Neural progenitor cell (in vitro differentiated cells): ENCODE measurements around the gene IMMP1L. TPM values are rescaled to one million over a fixed set of nuclear protein-coding genes. Genes with fewer than 3 reads are reported as not detected.
"Not testable (repeated sequence)": the region's sequence is repeated elsewhere in the genome, so short reads cannot be mapped to it uniquely, and the experiment has no call there.

Source experiments
- DNase-seq: peaks from one replicate; pipeline ENCODE4 v3.0.0-alpha.2; 2016; ENCODE audit warnings: low spot score
- H2AFZ ChIP-seq: fragments of 200-600 bp; sonication (generic); replicated peaks from 2 replicates; pipeline ENCODE4 v1.6.1; 2016; ENCODE audit warnings: antibody characterized with exemption
- H3F3A ChIP-seq: fragments of 200-600 bp; sonication (generic); 2 replicates; pipeline ENCODE4 v1.6.1; 2016; ENCODE audit warnings: antibody characterized with exemption, low read depth
- H3K27ac ChIP-seq: fragments of 200-600 bp; sonication (generic); 2 replicates; pipeline ENCODE4 v1.5.1; 2016; ENCODE audit warnings: mild to moderate bottlenecking
- H3K27me3 ChIP-seq: fragments of 200-600 bp; sonication (generic); 2 replicates; pipeline ENCODE4 v1.6.1; 2016; ENCODE audit warnings: mild to moderate bottlenecking, moderate library complexity
- H3K36me3 ChIP-seq: fragments of 200-600 bp; sonication (generic); 2 replicates; pipeline ENCODE4 v1.5.1; 2016
- H3K4me1 ChIP-seq: fragments of 200-600 bp; sonication (generic); 2 replicates; pipeline ENCODE4 v1.6.1; 2016; ENCODE audit warnings: mixed run types
- H3K4me2 ChIP-seq: fragments of 200-600 bp; sonication (generic); 2 replicates; pipeline ENCODE4 v1.6.1; 2016
- H3K4me3 ChIP-seq: fragments of 200-600 bp; sonication (generic); 2 replicates; pipeline ENCODE4 v1.5.1; 2016
- H3K79me2 ChIP-seq: fragments of 200-600 bp; sonication (generic); 2 replicates; pipeline ENCODE4 v1.6.1; 2016; ENCODE audit warnings: low read depth
- H3K9ac ChIP-seq: fragments of 200-600 bp; sonication (generic); 2 replicates; pipeline ENCODE4 v1.6.1; 2016
- H3K9me3 ChIP-seq: fragments of 200-600 bp; sonication (generic); 2 replicates; pipeline ENCODE4 v1.5.1; 2016; ENCODE audit warnings: low read depth
- H4K20me1 ChIP-seq: fragments of 200-600 bp; sonication (generic); 2 replicates; pipeline ENCODE4 v1.6.1; 2016; ENCODE audit warnings: low read depth
- H3K27ac Mint-ChIP-seq: 3 replicates; pipeline ENCODE4 v1.8.0; 2021; ENCODE audit warnings: mixed read lengths
- H3K27me3 Mint-ChIP-seq: 2 replicates; pipeline ENCODE4 v1.8.0; 2022; ENCODE audit warnings: low read depth, mild to moderate bottlenecking, inconsistent platforms, moderate library complexity, mixed read lengths; ENCODE audit not compliant: insufficient read depth
- H3K36me3 Mint-ChIP-seq: 3 replicates; pipeline ENCODE4 v1.8.0; 2021; ENCODE audit warnings: mixed read lengths
- H3K4me1 Mint-ChIP-seq: 3 replicates; pipeline ENCODE4 v1.8.0; 2021; ENCODE audit warnings: mixed read lengths
- H3K4me3 Mint-ChIP-seq: 3 replicates; pipeline ENCODE4 v1.8.0; 2021; ENCODE audit warnings: mild to moderate bottlenecking, moderate library complexity, mixed read lengths
- H3K9me3 Mint-ChIP-seq: 3 replicates; pipeline ENCODE4 v1.8.0; 2020; ENCODE audit warnings: mixed read lengths
- CTCF ChIP-seq: fragments of 200-600 bp; sonication (generic); IDR thresholded peaks from 2 replicates; pipeline ENCODE4 v1.5.1; 2017; ENCODE audit warnings: antibody characterized with exemption, mild to moderate bottlenecking
- EZH2 ChIP-seq: fragments of 200-600 bp; sonication (generic); IDR thresholded peaks from 2 replicates; pipeline ENCODE4 v1.6.1; 2017; ENCODE audit warnings: antibody characterized with exemption, mild to moderate bottlenecking, moderate library complexity
- EZH2phosphoT487 ChIP-seq: fragments of 200-600 bp; sonication (generic); IDR thresholded peaks from 2 replicates; pipeline ENCODE4 v1.6.1; 2017; ENCODE audit warnings: antibody characterized with exemption
- total RNA-seq: library from RNA; depleted of rRNA; stranded (reverse); fragments of >200 nt; gene quantifications from 2 replicates; pipeline ENCODE4 v1.2.3, GENCODE V29; 2015; ENCODE audit warnings: low replicate concordance

IMMP1L gene
- total RNA-seq, 1 donor from 2014 or later: 122 TPM

GRCh38 chr11:31499576-31500178, 9.7 kb downstream of the IMMP1L start:
- Mint-ChIP-seq H3K36me3 (peaks cover 74% of the 10 kb centered on the region), H3K27ac (no peak overlapping the region), H3K9me3 (peaks cover 51% of the 10 kb centered on the region), H3K4me1 (no peaks in the 10 kb centered on the region), H3K4me3 (no peak overlapping the region), H3K27me3 (no peaks in the 10 kb centered on the region)
- no peak for TF ChIP-seq EZH2phosphoT487
- no peak for TF ChIP-seq EZH2
- TF ChIP-seq CTCF: no peak
- H3F3A ChIP-seq: peaks cover 3% of the 10 kb centered on the region
- no peaks in the 10 kb centered on the region for H3K9me3 ChIP-seq
- no peak overlapping the region for H2AFZ ChIP-seq
- H3K27ac ChIP-seq: no peak overlapping the region
- H4K20me1 ChIP-seq: no peaks in the 10 kb centered on the region
- H3K9ac ChIP-seq: no peak overlapping the region
- H3K27me3 ChIP-seq: no peaks in the 10 kb centered on the region
- H3K4me1 ChIP-seq: peaks cover 6% of the 10 kb centered on the region
- H3K36me3 ChIP-seq: peaks cover 21% of the 10 kb centered on the region
- no peak for DNase-seq
- no peak overlapping the region for H3K4me3 ChIP-seq
- H3K4me2 ChIP-seq: no peak overlapping the region
- peaks cover 100% of the 10 kb centered on the region for H3K79me2 ChIP-seq

- not testable (repeated sequence) for H3K4me3 Mint-ChIP-seq, H3K27ac Mint-ChIP-seq
- peaks cover 71% of the 10 kb centered on the region for H3K36me3 Mint-ChIP-seq
Measured at GRCh38 chr11:31493762-31494161, 15.7 kb downstream of the IMMP1L start.

GRCh38 chr11:31493235-31493634, 16.2 kb downstream of the IMMP1L start:
- Histone ChIP-seq H3K4me3 (no peak overlapping the region), H3K79me2 (peaks cover 100% of the 10 kb centered on the region), H3K27ac (no peak overlapping the region), H3K36me3 (peaks cover 24% of the 10 kb centered on the region), H3K4me1 (peaks cover 20% of the 10 kb centered on the region), H4K20me1 (no peaks in the 10 kb centered on the region), H3K4me2 (no peak overlapping the region), H3K9ac (no peak overlapping the region), H2AFZ (no peak overlapping the region), H3K27me3 (no peaks in the 10 kb centered on the region), H3F3A (peaks cover 20% of the 10 kb centered on the region), H3K9me3 (no peaks in the 10 kb centered on the region)
- no peak overlapping the region for H3K4me3 Mint-ChIP-seq
- peaks cover 58% of the 10 kb centered on the region for H3K9me3 Mint-ChIP-seq
- peaks cover 68% of the 10 kb centered on the region for H3K36me3 Mint-ChIP-seq
- no peak overlapping the region for H3K27ac Mint-ChIP-seq
- H3K27me3 Mint-ChIP-seq: no peaks in the 10 kb centered on the region
- H3K4me1 Mint-ChIP-seq: no peaks in the 10 kb centered on the region
- DNase-seq: no peak
- TF ChIP-seq EZH2phosphoT487 (no peak), CTCF (no peak), EZH2 (no peak)

More at GRCh38 chr11:31493762-31494161, 15.7 kb downstream of the IMMP1L start:
- H3K4me3 ChIP-seq, H3K4me1 Mint-ChIP-seq, H2AFZ ChIP-seq, H4K20me1 ChIP-seq, DNase-seq, H3K27me3 ChIP-seq, H3K4me2 ChIP-seq, H3K9ac ChIP-seq, H3K9me3 ChIP-seq, H3K27ac ChIP-seq, H3K27me3 Mint-ChIP-seq: not testable (repeated sequence)
- H3K9me3 Mint-ChIP-seq: peaks cover 61% of the 10 kb centered on the region
- Histone ChIP-seq H3F3A (peaks cover 16% of the 10 kb centered on the region), H3K36me3 (peaks cover 24% of the 10 kb centered on the region), H3K79me2 (peaks cover 100% of the 10 kb centered on the region), H3K4me1 (peaks cover 20% of the 10 kb centered on the region)

GRCh38 chr11:31492320-31492913, 17.0 kb downstream of the IMMP1L start:
- H4K20me1 ChIP-seq: no peaks in the 10 kb centered on the region
- H3K27me3 Mint-ChIP-seq: no peaks in the 10 kb centered on the region
- H3K9ac ChIP-seq: no peak overlapping the region
- H3K9me3 ChIP-seq: no peaks in the 10 kb centered on the region
- peaks cover 23% of the 10 kb centered on the region for H3F3A ChIP-seq
- H3K4me1 ChIP-seq: peaks cover 20% of the 10 kb centered on the region
- no peaks in the 10 kb centered on the region for H3K27me3 ChIP-seq
- TF ChIP-seq EZH2 (no peak), CTCF (no peak), EZH2phosphoT487 (no peak)
- H3K36me3 Mint-ChIP-seq: peaks cover 67% of the 10 kb centered on the region
- peak overlapping the region; percentile 7 for H3K4me2 ChIP-seq
- DNase-seq: no peak
- H3K4me3 Mint-ChIP-seq: no peak overlapping the region
- peaks cover 57% of the 10 kb centered on the region for H3K9me3 Mint-ChIP-seq
- no peak overlapping the region for H2AFZ ChIP-seq
- peaks cover 99% of the 10 kb centered on the region for H3K79me2 ChIP-seq
- H3K27ac Mint-ChIP-seq: no peak overlapping the region
- H3K4me3 ChIP-seq: no peak overlapping the region
- H3K36me3 ChIP-seq: peaks cover 24% of the 10 kb centered on the region
- no peaks in the 10 kb centered on the region for H3K4me1 Mint-ChIP-seq
- H3K27ac ChIP-seq: peak overlapping the region; percentile 68
